ENCODE data around the gene ZKSCAN1. TPM values are rescaled to one million over a fixed set of nuclear protein-coding genes. Genes with fewer than 3 reads are reported as not detected.

ZKSCAN1 gene
- total RNA-seq, 1 donor from 2014 or later = 33.3 TPM

- ATAC-seq = peak; percentile 83
- DNase-seq = no peak
- intact Hi-C loops (cut with micrococcal nuclease) = no loop called here
Measured at GRCh38 chr7:100065452-100066186, 50.2 kb downstream of the ZKSCAN1 start.

GRCh38 chr7:100066953-100067352 is 51.6 kb downstream of the ZKSCAN1 start:
- intact Hi-C loops (cut with micrococcal nuclease) = no loop called here
- no peak for ATAC-seq
- DNase-seq = no peak

- no peak for DNase-seq
- no peak for ATAC-seq
- intact Hi-C loops (cut with micrococcal nuclease) = no loop called here
Measured at GRCh38 chr7:100069991-100070390, 54.6 kb downstream of the ZKSCAN1 start.

GRCh38 chr7:100071018-100071723 is 55.8 kb downstream of the ZKSCAN1 start:
- no peak for ATAC-seq
- intact Hi-C loops (cut with micrococcal nuclease) = no loop called here

GRCh38 chr7:100072462-100072861 is 57.1 kb downstream of the ZKSCAN1 start:
- DNase-seq = no peak
- intact Hi-C loops (cut with micrococcal nuclease) = no loop called here
- no peak for ATAC-seq

More at GRCh38 chr7:100071018-100071723, 55.8 kb downstream of the ZKSCAN1 start:
- no peak for DNase-seq

- ATAC-seq = no peak
- DNase-seq = no peak
- intact Hi-C loops (cut with micrococcal nuclease) = no loop called here
Measured at GRCh38 chr7:100074841-100075240, 59.4 kb downstream of the ZKSCAN1 start.

- ATAC-seq (no peak), DNase-seq (no peak)
- intact Hi-C loops (cut with micrococcal nuclease) = no loop called here
Measured at GRCh38 chr7:100075418-100075817, 60.0 kb downstream of the ZKSCAN1 start.

GRCh38 chr7:100077205-100077604 is 61.8 kb downstream of the ZKSCAN1 start:
- no peak for ATAC-seq
- intact Hi-C loops (cut with micrococcal nuclease) = no loop called here
- no peak for DNase-seq

- DNase-seq (no peak), ATAC-seq (no peak)
- intact Hi-C loops (cut with micrococcal nuclease) = no loop called here
Measured at GRCh38 chr7:100079024-100079560, 63.7 kb downstream of the ZKSCAN1 start.

GRCh38 chr7:100080907-100081534 is 65.6 kb downstream of the ZKSCAN1 start:
- DNase-seq = no peak
- no peak for ATAC-seq
- intact Hi-C loops (cut with micrococcal nuclease) = no loop called here

- ATAC-seq (peak; percentile 96), DNase-seq (peak; percentile 99)
- intact Hi-C loops (cut with micrococcal nuclease) = no loop called here
Measured at GRCh38 chr7:100081535-100082102, 66.2 kb downstream of the ZKSCAN1 start, which contains the start of gene ZNF3. ZNF3 (minus strand) TSS chr7:100081723; CDS start chr7:100077357, 4,366 bp downstream.

- ATAC-seq (no peak), DNase-seq (no peak)
- intact Hi-C loops (cut with micrococcal nuclease) = no loop called here
Measured at GRCh38 chr7:100082978-100083377, 67.6 kb downstream of the ZKSCAN1 start.

- DNase-seq = no peak
- ATAC-seq = no peak
- intact Hi-C loops (cut with micrococcal nuclease) = no loop called here
Measured at GRCh38 chr7:100085515-100085914, 70.1 kb downstream of the ZKSCAN1 start.

- intact Hi-C loops (cut with micrococcal nuclease) = no loop called here
- no peak for ATAC-seq
- DNase-seq = no peak
Measured at GRCh38 chr7:100087055-100087750, 71.8 kb downstream of the ZKSCAN1 start.

GRCh38 chr7:100088095-100088620 is 72.8 kb downstream of the ZKSCAN1 start:
- intact Hi-C loops (cut with micrococcal nuclease) = no loop called here
- no peak for DNase-seq
- no peak for ATAC-seq

GRCh38 chr7:100088621-100089457 is 73.4 kb downstream of the ZKSCAN1 start, which contains the start of gene COPS6:
COPS6 (plus strand) TSS chr7:100088969; CDS start chr7:100088991, 22 bp downstream.
- DNase-seq = peak; percentile 94
- intact Hi-C loops (cut with micrococcal nuclease) = no loop called here
- peak; percentile 90 for ATAC-seq

- intact Hi-C loops (cut with micrococcal nuclease) = no loop called here
- DNase-seq (no peak), ATAC-seq (no peak)
Measured at GRCh38 chr7:100089458-100090196, 74.2 kb downstream of the ZKSCAN1 start.
